Ovary (tissue), 3 donors: ENCODE measurements around the gene ZSCAN18.

Experiments used
- EP300 ChIP-seq: sonication (generic); formaldehyde crosslinking; IDR thresholded peaks from one replicate; pipeline ENCODE4 v1.6.1; 2017; ENCODE audit warnings: antibody characterized with exemption
- POLR2A ChIP-seq: fragments of 450-650 bp; IDR thresholded peaks from one replicate; pipeline ENCODE4 v1.6.1; 2017; ENCODE audit warnings: antibody characterized with exemption, mild to moderate bottlenecking, moderate library complexity
- TF ChIP-seq, protein P1 (sequence below), 3 donors: fragments of 450-650 bp in 2 of 3; fragments of 200-600 bp in 1 of 3; IDR thresholded peaks; one replicate each; pipeline versions ENCODE4 v1.5.1 to v1.8.0; 2016 to 2022; ENCODE audit warnings: antibody characterized with exemption in 3 of 3, mild to moderate bottlenecking in 1 of 3
- donor health status: DM: no; HTN: no; CAD: no.

DNA sequence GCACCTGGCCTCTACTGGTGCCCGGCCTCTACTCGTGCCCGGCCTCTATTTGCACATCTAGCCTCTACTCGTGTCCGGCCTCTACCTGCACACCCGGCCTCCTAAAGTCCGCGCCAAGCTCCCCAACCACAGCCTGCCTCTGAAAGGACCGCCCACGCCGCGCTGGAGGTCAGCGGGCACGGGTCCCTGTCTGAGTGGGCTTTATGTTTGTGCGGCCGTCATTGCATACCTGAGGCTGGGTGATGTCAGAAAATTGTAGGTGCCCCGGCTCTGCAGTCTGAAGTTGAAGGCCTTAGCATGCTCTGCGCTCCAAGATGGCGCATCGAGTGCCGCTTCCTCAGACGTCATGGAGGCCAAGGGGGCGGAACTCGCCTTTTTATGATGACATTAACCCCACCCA is 37.8 kb downstream of the ZSCAN18 start:
- TF ChIP-seq, protein P1, sequence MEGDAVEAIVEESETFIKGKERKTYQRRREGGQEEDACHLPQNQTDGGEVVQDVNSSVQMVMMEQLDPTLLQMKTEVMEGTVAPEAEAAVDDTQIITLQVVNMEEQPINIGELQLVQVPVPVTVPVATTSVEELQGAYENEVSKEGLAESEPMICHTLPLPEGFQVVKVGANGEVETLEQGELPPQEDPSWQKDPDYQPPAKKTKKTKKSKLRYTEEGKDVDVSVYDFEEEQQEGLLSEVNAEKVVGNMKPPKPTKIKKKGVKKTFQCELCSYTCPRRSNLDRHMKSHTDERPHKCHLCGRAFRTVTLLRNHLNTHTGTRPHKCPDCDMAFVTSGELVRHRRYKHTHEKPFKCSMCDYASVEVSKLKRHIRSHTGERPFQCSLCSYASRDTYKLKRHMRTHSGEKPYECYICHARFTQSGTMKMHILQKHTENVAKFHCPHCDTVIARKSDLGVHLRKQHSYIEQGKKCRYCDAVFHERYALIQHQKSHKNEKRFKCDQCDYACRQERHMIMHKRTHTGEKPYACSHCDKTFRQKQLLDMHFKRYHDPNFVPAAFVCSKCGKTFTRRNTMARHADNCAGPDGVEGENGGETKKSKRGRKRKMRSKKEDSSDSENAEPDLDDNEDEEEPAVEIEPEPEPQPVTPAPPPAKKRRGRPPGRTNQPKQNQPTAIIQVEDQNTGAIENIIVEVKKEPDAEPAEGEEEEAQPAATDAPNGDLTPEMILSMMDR (IDR thresholded peaks at IDR 0.05), result no peak
- TF ChIP-seq POLR2A (no peak), EP300 (no peak)
